HG03175 (cell line): Measurements from ENCODE around the gene PRELP.

Experiments
- ATAC-seq: cut with Tn5 transposase; IDR thresholded peaks from one replicate; pipeline ENCODE4 v1.9.1; 2021; ENCODE audit warnings: mild to moderate bottlenecking, moderate library complexity; ENCODE audit not compliant: unreplicated experiment

The PRELP gene

GRCh38 chr1:203476216-203476814, 709 bp downstream of the PRELP start:
- no peak for ATAC-seq

GRCh38 chr1:203477748-203478147, 2.1 kb downstream of the PRELP start:
- ATAC-seq = no peak

- no peak for ATAC-seq
These were observed 2.6 kb downstream of the PRELP start for GRCh38 chr1:203478231-203478630.

- ATAC-seq = no peak
These were observed 3.4 kb downstream of the PRELP start for GRCh38 chr1:203478986-203479385.

DNA sequence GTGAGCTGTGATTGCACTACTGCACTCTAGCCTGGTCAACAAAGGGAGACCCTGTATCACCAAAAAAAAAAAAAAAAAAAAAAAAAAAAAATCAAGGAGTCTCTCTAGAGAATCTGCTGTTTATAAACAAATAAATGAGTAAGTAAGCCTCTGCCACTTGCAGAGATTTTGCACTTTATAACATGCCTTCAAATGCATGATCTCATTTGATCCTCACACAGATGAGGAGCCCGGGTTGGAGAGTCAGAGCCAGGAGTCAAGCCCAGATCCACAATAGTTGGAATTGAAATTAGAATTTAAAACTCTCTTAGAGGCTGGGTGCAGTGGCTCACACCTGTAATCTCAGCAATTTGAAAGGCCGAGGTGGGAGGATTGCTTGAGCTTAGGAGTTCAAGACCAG, 4.0 kb downstream of the PRELP start:
- ATAC-seq = no peak

DNA sequence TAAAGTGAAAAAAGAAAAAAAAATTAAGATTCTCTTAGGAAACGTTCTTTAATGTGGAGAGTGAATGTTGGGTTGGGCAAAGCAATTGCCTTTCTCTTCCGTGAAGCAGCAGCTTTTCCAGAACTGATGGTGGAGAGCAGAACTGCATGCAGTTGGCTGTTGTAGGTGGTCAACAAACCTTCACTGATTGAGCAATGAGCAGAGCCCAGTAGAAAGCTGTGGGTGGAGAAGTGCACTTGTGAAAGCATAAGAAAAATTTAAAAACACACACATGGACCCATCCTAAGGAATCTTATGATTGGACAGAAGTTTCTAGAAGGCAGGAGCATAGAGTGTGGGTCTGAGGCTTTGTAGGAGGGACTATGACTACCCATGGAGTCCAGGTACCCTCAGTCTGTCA, 4.5 kb downstream of the PRELP start:
- no peak for ATAC-seq

- no peak for ATAC-seq
These were observed 5.0 kb downstream of the PRELP start for GRCh38 chr1:203480525-203481084.

DNA sequence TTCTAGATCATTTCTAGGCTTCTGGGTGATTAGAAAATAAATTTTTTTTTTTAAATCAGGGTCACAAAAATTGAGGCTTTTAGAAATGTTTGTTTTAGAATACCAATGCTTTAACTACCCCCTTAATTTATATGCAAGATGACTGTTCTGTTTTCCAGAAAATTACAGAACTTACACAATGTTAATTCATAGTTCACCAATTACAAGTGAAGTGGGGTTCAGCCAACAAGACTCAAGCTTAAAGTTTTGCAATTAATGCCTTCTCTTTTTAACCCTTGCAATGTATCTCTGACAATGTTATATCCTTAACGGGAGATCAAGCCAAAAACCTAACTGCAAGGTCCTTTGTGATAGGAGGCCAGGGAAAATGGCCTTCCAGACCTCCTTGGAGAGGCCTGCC, 5.6 kb downstream of the PRELP start:
- no peak for ATAC-seq

DNA sequence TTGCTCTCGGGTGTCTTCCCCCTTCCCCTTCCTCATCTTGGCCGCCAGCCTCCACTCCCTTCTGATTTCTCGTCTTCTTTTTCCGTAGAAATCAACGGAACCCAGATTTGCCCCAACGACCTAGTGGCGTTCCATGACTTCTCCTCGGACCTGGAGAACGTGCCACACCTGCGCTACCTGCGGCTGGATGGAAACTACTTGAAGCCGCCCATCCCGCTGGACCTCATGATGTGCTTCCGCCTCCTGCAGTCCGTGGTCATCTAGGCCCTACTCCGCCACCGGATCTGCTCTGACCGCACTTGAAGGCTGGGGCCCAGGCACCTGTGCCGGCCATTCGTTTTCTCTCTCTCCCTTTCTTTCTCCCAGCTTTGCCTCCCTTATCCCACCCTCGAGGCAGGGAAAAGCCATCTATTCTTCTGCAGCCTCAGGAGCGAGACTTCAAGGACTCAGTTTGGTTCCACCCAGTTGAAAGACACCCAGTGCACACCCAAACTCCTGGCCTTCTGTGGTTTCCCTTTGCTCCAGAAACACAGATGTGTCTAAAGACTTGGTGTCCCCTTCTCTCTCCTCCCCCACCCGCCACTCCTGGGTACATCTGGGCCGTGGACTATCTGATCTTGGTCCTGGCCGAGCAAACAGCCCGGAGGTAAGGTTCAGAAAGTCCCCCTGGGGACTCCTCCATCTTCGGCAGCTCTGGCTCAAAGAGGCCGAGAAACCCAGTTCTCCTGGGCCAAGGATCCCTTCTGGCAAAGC, 11.2 kb downstream of the PRELP start:
- ATAC-seq = no peak

GRCh38 chr1:203488539-203488938, 12.9 kb downstream of the PRELP start:
- no peak for ATAC-seq

GRCh38 chr1:203490607-203491006, 15.0 kb downstream of the PRELP start:
- ATAC-seq = no peak

GRCh38 chr1:203491664-203492063, 16.1 kb downstream of the PRELP start:
- no peak for ATAC-seq

DNA sequence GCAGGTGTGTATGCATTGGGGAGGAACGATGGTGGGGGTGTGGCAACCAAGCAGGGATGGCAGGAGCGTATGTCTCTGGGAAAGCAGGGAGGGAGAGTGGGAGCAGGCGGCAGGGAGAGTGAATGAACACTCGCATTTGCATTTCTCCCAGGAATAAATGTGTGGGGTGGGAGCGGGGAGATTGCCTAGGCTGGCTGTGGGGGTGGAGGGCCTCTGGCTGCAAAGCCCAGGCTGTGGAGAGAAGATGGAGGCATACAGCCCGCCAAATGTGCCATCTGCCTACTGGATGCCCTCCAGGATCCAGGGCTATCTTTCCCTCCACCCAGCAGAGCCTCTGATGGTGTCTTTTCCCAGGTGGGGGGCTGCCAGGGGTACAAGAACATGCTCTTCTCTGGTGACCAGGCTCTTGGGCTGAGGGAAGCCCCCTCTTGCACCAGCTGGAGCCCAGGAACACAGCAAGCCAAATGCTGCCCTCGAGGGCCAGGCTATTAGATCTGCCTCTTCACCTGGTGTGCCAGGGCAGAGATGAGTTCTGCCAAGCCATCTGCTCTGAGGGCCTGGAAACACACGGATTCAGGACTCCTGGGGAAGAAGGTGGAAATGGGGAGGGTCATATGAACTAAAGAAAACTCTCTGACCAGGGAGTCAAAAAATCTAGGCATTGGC, 16.6 kb downstream of the PRELP start:
- no peak for ATAC-seq

DNA sequence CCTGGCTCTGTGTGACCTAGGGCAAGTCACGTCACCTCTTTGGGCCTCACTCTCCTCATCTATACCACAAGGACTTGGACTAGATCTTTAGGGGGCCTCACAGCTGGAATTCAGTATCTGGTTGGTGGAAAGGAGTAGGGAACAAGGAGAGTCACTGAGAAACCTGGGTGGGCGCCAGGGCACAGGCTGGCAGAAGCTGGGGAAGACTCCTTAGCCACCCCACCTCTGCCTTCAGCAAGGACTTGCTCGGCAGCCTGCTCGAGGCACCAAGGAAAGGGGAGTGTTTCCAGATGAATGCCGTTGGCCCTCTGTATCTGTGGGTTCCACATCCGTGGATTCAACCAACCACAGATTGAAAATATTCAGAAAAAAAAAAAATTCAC, 17.1 kb downstream of the PRELP start:
- no peak for ATAC-seq

DNA sequence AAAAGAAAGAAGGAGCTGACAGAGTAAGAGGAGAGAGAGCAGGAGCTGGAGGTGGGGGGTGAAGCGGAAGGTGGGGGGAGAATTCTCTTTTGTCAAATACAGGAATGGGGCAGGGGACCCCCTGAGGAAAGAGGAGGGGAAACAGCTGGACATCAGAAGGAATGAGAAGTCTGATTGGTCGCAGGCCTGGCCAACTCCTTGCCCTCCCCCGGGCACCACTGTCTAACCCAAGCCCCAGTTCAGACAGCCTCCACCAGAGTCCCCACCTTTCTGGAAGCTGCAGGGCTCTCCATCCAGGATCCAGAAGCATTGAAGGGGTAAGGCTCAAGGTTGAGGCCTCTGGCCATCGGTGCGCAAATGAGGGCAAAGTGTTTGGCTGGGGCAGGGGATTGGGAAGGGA, 18.3 kb downstream of the PRELP start, which contains the start of gene OPTC:
TSS of gene OPTC (plus strand) at position 253 of the 400 bp plus-strand sequence. CDS start 1,853 bp downstream, outside the sequence.
- no peak for ATAC-seq

DNA sequence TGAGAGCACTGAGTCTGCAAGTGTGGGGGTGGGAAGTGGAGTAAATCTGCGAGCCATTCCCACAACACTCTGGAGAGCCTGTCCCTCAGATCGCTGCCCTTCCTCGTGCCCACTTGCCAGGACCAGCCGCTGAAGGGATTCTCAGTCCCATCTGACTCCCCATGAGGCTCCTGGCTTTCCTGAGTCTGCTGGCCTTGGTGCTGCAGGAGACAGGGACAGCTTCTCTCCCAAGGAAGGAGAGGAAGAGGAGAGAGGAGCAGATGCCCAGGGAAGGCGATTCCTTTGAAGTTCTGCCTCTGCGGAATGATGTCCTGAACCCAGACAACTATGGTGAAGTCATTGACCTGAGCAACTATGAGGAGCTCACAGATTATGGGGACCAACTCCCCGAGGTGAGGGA, 20.2 kb downstream of the PRELP start:
- no peak for ATAC-seq

GRCh38 chr1:203497269-203497777, 21.7 kb downstream of the PRELP start:
- no peak for ATAC-seq

- ATAC-seq = no peak
These were observed 24.2 kb downstream of the PRELP start for GRCh38 chr1:203499643-203500278.

GRCh38 chr1:203500279-203500678, 24.7 kb downstream of the PRELP start:
- no peak for ATAC-seq

- no peak for ATAC-seq
These were observed 28.2 kb downstream of the PRELP start for GRCh38 chr1:203503836-203504235.
